A549 (cell line): ENCODE measurements around the gene FUT3.
A peak's percentile ranks its signal among the peaks of the same experiment; 100 is the strongest.
"Not testable (repeated sequence)": the region's sequence is repeated elsewhere in the genome, so short reads cannot be mapped to it uniquely, and the experiment has no call there.

Source experiments
- BCL3 ChIP-seq: fragments of >200 bp; sonication (Bioruptor Twin); formaldehyde crosslinking; IDR thresholded peaks from 3 replicates; pipeline ENCODE4 v1.6.1; 2016
- ESRRA ChIP-seq: fragments of 150-350 bp; IDR thresholded peaks from 2 replicates; pipeline ENCODE4 v1.6.1; 2014; ENCODE audit warnings: mild to moderate bottlenecking, low read length, borderline replicate concordance
- FOSL2 ChIP-seq, 2 experiments: fragments of 450-650 bp in 1 of 2; fragments of >200 bp in 1 of 2; sonication (Bioruptor Twin) in 1 of 2; formaldehyde crosslinking; IDR thresholded peaks; 2 replicates each; pipeline versions ENCODE4 v1.5.0 to v1.6.1; 2016 to 2020; ENCODE audit warnings: mild to moderate bottlenecking in 1 of 2, moderate library complexity in 1 of 2
- MAFK ChIP-seq: fragments of 450-650 bp; IDR thresholded peaks from 2 replicates; pipeline ENCODE4 v1.6.1; 2014; ENCODE audit not compliant: partially characterized antibody
- MAX ChIP-seq: IDR thresholded peaks from 2 replicates; pipeline ENCODE4 v1.6.1; 2012
- NFE2L2 ChIP-seq: fragments of 150-350 bp; conservative IDR thresholded peaks from 2 replicates; pipeline ENCODE4 v1.6.1; 2014; ENCODE audit warnings: low read length
- POLR2A ChIP-seq: IDR thresholded peaks from 2 replicates; pipeline ENCODE4 v1.6.1; 2012; ENCODE audit warnings: mild to moderate bottlenecking, low read length
- RARB ChIP-seq: fragments of 250-450 bp; sonication (Bioruptor Pico); IDR thresholded peaks from 2 replicates; pipeline ENCODE4 v1.8.0; 2021; ENCODE audit warnings: mild to moderate bottlenecking, moderate library complexity
- RFX5 ChIP-seq: fragments of 450-650 bp; IDR thresholded peaks from 2 replicates; pipeline ENCODE4 v1.7.1; 2014; ENCODE audit warnings: antibody characterized with exemption, mild to moderate bottlenecking, moderate library complexity
- SREBF2 ChIP-seq: fragments of 450-650 bp; IDR thresholded peaks from 2 replicates; pipeline ENCODE4 v1.6.1; 2014; ENCODE audit warnings: mild to moderate bottlenecking, moderate library complexity
- TF ChIP-seq, protein P1 (sequence below): fragments of 450-650 bp; IDR thresholded peaks from 2 replicates; pipeline ENCODE4 v1.6.1; 2014; ENCODE audit warnings: antibody characterized with exemption
- TF ChIP-seq, protein P2 (sequence below): fragments of >200 bp; sonication (Bioruptor Twin); formaldehyde crosslinking; IDR thresholded peaks from 3 replicates; pipeline ENCODE4 v1.5.1; 2016
- TF ChIP-seq, protein P3 (sequence below): fragments of 200-600 bp; sonication (generic); IDR thresholded peaks from 2 replicates; pipeline ENCODE4 v1.6.1; 2016; ENCODE audit warnings: antibody characterized with exemption, mild to moderate bottlenecking, moderate library complexity

- TF ChIP-seq, protein P1, sequence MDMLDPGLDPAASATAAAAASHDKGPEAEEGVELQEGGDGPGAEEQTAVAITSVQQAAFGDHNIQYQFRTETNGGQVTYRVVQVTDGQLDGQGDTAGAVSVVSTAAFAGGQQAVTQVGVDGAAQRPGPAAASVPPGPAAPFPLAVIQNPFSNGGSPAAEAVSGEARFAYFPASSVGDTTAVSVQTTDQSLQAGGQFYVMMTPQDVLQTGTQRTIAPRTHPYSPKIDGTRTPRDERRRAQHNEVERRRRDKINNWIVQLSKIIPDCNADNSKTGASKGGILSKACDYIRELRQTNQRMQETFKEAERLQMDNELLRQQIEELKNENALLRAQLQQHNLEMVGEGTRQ, result not testable (repeated sequence)
- TF ChIP-seq, protein P2, sequence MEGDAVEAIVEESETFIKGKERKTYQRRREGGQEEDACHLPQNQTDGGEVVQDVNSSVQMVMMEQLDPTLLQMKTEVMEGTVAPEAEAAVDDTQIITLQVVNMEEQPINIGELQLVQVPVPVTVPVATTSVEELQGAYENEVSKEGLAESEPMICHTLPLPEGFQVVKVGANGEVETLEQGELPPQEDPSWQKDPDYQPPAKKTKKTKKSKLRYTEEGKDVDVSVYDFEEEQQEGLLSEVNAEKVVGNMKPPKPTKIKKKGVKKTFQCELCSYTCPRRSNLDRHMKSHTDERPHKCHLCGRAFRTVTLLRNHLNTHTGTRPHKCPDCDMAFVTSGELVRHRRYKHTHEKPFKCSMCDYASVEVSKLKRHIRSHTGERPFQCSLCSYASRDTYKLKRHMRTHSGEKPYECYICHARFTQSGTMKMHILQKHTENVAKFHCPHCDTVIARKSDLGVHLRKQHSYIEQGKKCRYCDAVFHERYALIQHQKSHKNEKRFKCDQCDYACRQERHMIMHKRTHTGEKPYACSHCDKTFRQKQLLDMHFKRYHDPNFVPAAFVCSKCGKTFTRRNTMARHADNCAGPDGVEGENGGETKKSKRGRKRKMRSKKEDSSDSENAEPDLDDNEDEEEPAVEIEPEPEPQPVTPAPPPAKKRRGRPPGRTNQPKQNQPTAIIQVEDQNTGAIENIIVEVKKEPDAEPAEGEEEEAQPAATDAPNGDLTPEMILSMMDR, result not testable (repeated sequence)
- TF ChIP-seq MAX; RFX5; POLR2A; RARB (CRISPR knock-in tag); ESRRA; NFE2L2; FOSL2 (IDR thresholded peaks at IDR 0.05); SREBF2; BCL3; MAFK: not testable (repeated sequence)
- 0 out of 2 replicates have a peak, but pooled peaks have one; percentile 5 for TF ChIP-seq FOSL2 (CRISPR knock-in tag; IDR thresholded peaks at IDR 0.05)
- TF ChIP-seq, protein P3, sequence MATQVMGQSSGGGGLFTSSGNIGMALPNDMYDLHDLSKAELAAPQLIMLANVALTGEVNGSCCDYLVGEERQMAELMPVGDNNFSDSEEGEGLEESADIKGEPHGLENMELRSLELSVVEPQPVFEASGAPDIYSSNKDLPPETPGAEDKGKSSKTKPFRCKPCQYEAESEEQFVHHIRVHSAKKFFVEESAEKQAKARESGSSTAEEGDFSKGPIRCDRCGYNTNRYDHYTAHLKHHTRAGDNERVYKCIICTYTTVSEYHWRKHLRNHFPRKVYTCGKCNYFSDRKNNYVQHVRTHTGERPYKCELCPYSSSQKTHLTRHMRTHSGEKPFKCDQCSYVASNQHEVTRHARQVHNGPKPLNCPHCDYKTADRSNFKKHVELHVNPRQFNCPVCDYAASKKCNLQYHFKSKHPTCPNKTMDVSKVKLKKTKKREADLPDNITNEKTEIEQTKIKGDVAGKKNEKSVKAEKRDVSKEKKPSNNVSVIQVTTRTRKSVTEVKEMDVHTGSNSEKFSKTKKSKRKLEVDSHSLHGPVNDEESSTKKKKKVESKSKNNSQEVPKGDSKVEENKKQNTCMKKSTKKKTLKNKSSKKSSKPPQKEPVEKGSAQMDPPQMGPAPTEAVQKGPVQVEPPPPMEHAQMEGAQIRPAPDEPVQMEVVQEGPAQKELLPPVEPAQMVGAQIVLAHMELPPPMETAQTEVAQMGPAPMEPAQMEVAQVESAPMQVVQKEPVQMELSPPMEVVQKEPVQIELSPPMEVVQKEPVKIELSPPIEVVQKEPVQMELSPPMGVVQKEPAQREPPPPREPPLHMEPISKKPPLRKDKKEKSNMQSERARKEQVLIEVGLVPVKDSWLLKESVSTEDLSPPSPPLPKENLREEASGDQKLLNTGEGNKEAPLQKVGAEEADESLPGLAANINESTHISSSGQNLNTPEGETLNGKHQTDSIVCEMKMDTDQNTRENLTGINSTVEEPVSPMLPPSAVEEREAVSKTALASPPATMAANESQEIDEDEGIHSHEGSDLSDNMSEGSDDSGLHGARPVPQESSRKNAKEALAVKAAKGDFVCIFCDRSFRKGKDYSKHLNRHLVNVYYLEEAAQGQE, result not testable (repeated sequence)
Observed at GRCh38 chr19:5874496-5874895, 23.2 kb upstream of the FUT3 start.
